ENCODE measurements around the gene TXLNB. TPM values are rescaled to one million over a fixed set of nuclear protein-coding genes. Genes with fewer than 3 reads are reported as not detected.

The TXLNB gene
- 14.6 and 16.3 TPM in 2 replicates for total RNA-seq (2014; rRNA removed; shearing (Covaris generic); ENCODE audit: low replicate concordance)

GRCh38 chr6:139291813-139292619 is at the start of gene TXLNB:
Gene TXLNB, minus strand, starts transcription at chr6:139291998. Its CDS starts 3,099 bp downstream, at chr6:139288899.
- Histone ChIP-seq H3K36me3 (ENCODE audit: insufficient read depth, low read length) (no peaks in the 10 kb centered on the region), H4K20me1 (ENCODE audit: insufficient read depth, low read depth, low read length) (no peaks in the 10 kb centered on the region), H3K79me2 (ENCODE audit: low read length) (peaks cover 6% of the 10 kb centered on the region), H3K9me2 (replicated peaks; ENCODE audit: insufficient read depth, low read length) (no peaks in the 10 kb centered on the region), H3K27ac (ENCODE audit: low read length) (peak within 1 kb of the TSS; percentile 93), H2AFZ (ENCODE audit: low read length) (peak within 1 kb of the TSS; percentile 17), H3K4me3 (ENCODE audit: low read length) (peak within 1 kb of the TSS; percentile 45), H3K9ac (ENCODE audit: low read length) (peak within 1 kb of the TSS; percentile 62), H3K9me3 (ENCODE audit: low read length) (no peaks in the 10 kb centered on the region), H3K27me3 (ENCODE audit: low read length) (no peaks in the 10 kb centered on the region), H3K4me2 (ENCODE audit: low read depth, low read length, poor library complexity, severe bottlenecking) (peak within 1 kb of the TSS; percentile 70), H3K4me1 (ENCODE audit: low read length) (peaks cover 50% of the 10 kb centered on the region)
- DNase-seq: peak; percentile 80

- H2AFZ ChIP-seq (ENCODE audit: low read length): no peak overlapping the region
- no peaks in the 10 kb centered on the region for H3K27me3 ChIP-seq (ENCODE audit: low read length)
- H3K9me2 ChIP-seq (replicated peaks; ENCODE audit: insufficient read depth, low read length): no peaks in the 10 kb centered on the region
- H3K4me1 ChIP-seq (ENCODE audit: low read length): peaks cover 51% of the 10 kb centered on the region
- no peaks in the 10 kb centered on the region for H3K9me3 ChIP-seq (ENCODE audit: low read length)
- DNase-seq: no peak
- H3K4me2 ChIP-seq (ENCODE audit: low read depth, low read length, poor library complexity, severe bottlenecking): no peak overlapping the region
- H3K79me2 ChIP-seq (ENCODE audit: low read length): no peaks in the 10 kb centered on the region
- H3K4me3 ChIP-seq (ENCODE audit: low read length): no peak overlapping the region
- H3K36me3 ChIP-seq (ENCODE audit: insufficient read depth, low read length): no peaks in the 10 kb centered on the region
- H4K20me1 ChIP-seq (ENCODE audit: insufficient read depth, low read depth, low read length): no peaks in the 10 kb centered on the region
- no peak overlapping the region for H3K27ac ChIP-seq (ENCODE audit: low read length)
- H3K9ac ChIP-seq (ENCODE audit: low read length): no peak overlapping the region
Observed at GRCh38 chr6:139341060-139341459, 49.3 kb upstream of the TXLNB start.

- Histone ChIP-seq H3K79me2 (ENCODE audit: low read length) (no peaks in the 10 kb centered on the region), H3K4me2 (ENCODE audit: low read depth, low read length, poor library complexity, severe bottlenecking) (no peak overlapping the region), H3K9me2 (replicated peaks; ENCODE audit: insufficient read depth, low read length) (no peaks in the 10 kb centered on the region), H3K27me3 (ENCODE audit: low read length) (no peaks in the 10 kb centered on the region), H3K4me1 (ENCODE audit: low read length) (peaks cover 58% of the 10 kb centered on the region), H4K20me1 (ENCODE audit: insufficient read depth, low read depth, low read length) (no peaks in the 10 kb centered on the region), H3K9ac (ENCODE audit: low read length) (no peak overlapping the region), H3K4me3 (ENCODE audit: low read length) (no peak overlapping the region), H3K9me3 (ENCODE audit: low read length) (no peaks in the 10 kb centered on the region), H3K36me3 (ENCODE audit: insufficient read depth, low read length) (no peaks in the 10 kb centered on the region), H3K27ac (ENCODE audit: low read length) (peak overlapping the region; percentile 96), H2AFZ (ENCODE audit: low read length) (no peak overlapping the region)
- no peak for DNase-seq
Observed at GRCh38 chr6:139338795-139339194, 47.0 kb upstream of the TXLNB start.

GRCh38 chr6:139337830-139338229 is 46.0 kb upstream of the TXLNB start:
- H2AFZ ChIP-seq (ENCODE audit: low read length): no peak overlapping the region

GRCh38 chr6:139337001-139337400 is 45.2 kb upstream of the TXLNB start:
- Histone ChIP-seq H3K79me2 (ENCODE audit: low read length) (no peaks in the 10 kb centered on the region; the same call in 1 of the 2 replicates), H3K9me3 (ENCODE audit: low read length) (no peaks in the 10 kb centered on the region), H4K20me1 (ENCODE audit: insufficient read depth, low read depth, low read length) (no peaks in the 10 kb centered on the region), H2AFZ (ENCODE audit: low read length) (no peak overlapping the region; the same call in 1 of the 2 replicates), H3K4me1 (ENCODE audit: low read length) (peaks cover 46% of the 10 kb centered on the region), H3K27me3 (ENCODE audit: low read length) (no peaks in the 10 kb centered on the region), H3K36me3 (ENCODE audit: insufficient read depth, low read length) (no peaks in the 10 kb centered on the region), H3K27ac (ENCODE audit: low read length) (peak overlapping the region; percentile 96), H3K4me3 (ENCODE audit: low read length) (peak overlapping the region; percentile 49), H3K9me2 (replicated peaks; ENCODE audit: insufficient read depth, low read length) (no peaks in the 10 kb centered on the region), H3K4me2 (ENCODE audit: low read depth, low read length, poor library complexity, severe bottlenecking) (peak overlapping the region; percentile 70), H3K9ac (ENCODE audit: low read length) (peak overlapping the region; percentile 64)
- DNase-seq: no peak

More at GRCh38 chr6:139337830-139338229, 46.0 kb upstream of the TXLNB start:
- peak overlapping the region; percentile 96 for H3K27ac ChIP-seq (ENCODE audit: low read length)
- peaks cover 51% of the 10 kb centered on the region for H3K4me1 ChIP-seq (ENCODE audit: low read length)
- no peaks in the 10 kb centered on the region for H3K36me3 ChIP-seq (ENCODE audit: insufficient read depth, low read length)
- no peaks in the 10 kb centered on the region for H3K9me3 ChIP-seq (ENCODE audit: low read length)
- no peak for DNase-seq
- H3K9me2 ChIP-seq (replicated peaks; ENCODE audit: insufficient read depth, low read length): no peaks in the 10 kb centered on the region
- H3K9ac ChIP-seq (ENCODE audit: low read length): no peak overlapping the region
- no peaks in the 10 kb centered on the region for H3K27me3 ChIP-seq (ENCODE audit: low read length)
- H3K4me3 ChIP-seq (ENCODE audit: low read length): no peak overlapping the region
- no peaks in the 10 kb centered on the region for H4K20me1 ChIP-seq (ENCODE audit: insufficient read depth, low read depth, low read length)
- H3K79me2 ChIP-seq (ENCODE audit: low read length): no peaks in the 10 kb centered on the region; the same call in 1 of the 2 replicates
- H3K4me2 ChIP-seq (ENCODE audit: low read depth, low read length, poor library complexity, severe bottlenecking): no peak overlapping the region

- H3K4me3 ChIP-seq (ENCODE audit: low read length): peak overlapping the region; percentile 49
- no peaks in the 10 kb centered on the region for H3K9me2 ChIP-seq (replicated peaks; ENCODE audit: insufficient read depth, low read length)
- H3K9me3 ChIP-seq (ENCODE audit: low read length): no peaks in the 10 kb centered on the region
- H3K27ac ChIP-seq (ENCODE audit: low read length): peak overlapping the region; percentile 96
- peak; percentile 93 for DNase-seq
- H4K20me1 ChIP-seq (ENCODE audit: insufficient read depth, low read depth, low read length): no peaks in the 10 kb centered on the region
- H3K4me2 ChIP-seq (ENCODE audit: low read depth, low read length, poor library complexity, severe bottlenecking): peak overlapping the region; percentile 70
- H3K79me2 ChIP-seq (ENCODE audit: low read length): no peaks in the 10 kb centered on the region; the same call in 1 of the 2 replicates
- H3K27me3 ChIP-seq (ENCODE audit: low read length): no peaks in the 10 kb centered on the region
- H3K36me3 ChIP-seq (ENCODE audit: insufficient read depth, low read length): no peaks in the 10 kb centered on the region
- H3K9ac ChIP-seq (ENCODE audit: low read length): peak overlapping the region; percentile 64
- peaks cover 46% of the 10 kb centered on the region for H3K4me1 ChIP-seq (ENCODE audit: low read length)
- no peak overlapping the region for H2AFZ ChIP-seq (ENCODE audit: low read length)
Observed at GRCh38 chr6:139336488-139336887, 44.7 kb upstream of the TXLNB start.

- peak overlapping the region; percentile 96 for H3K27ac ChIP-seq (ENCODE audit: low read length)
Observed at GRCh38 chr6:139335447-139336210, 43.8 kb upstream of the TXLNB start.

More at GRCh38 chr6:139335447-139336210, 43.8 kb upstream of the TXLNB start:
- Histone ChIP-seq H2AFZ (ENCODE audit: low read length) (no peak overlapping the region), H3K4me3 (ENCODE audit: low read length) (peak overlapping the region; percentile 49), H3K9ac (ENCODE audit: low read length) (peak overlapping the region; percentile 64), H3K27me3 (ENCODE audit: low read length) (no peaks in the 10 kb centered on the region), H3K9me2 (replicated peaks; ENCODE audit: insufficient read depth, low read length) (no peaks in the 10 kb centered on the region), H3K4me1 (ENCODE audit: low read length) (peaks cover 54% of the 10 kb centered on the region), H3K4me2 (ENCODE audit: low read depth, low read length, poor library complexity, severe bottlenecking) (peak overlapping the region; percentile 70), H3K79me2 (ENCODE audit: low read length) (no peaks in the 10 kb centered on the region; the same call in 1 of the 2 replicates), H3K9me3 (ENCODE audit: low read length) (no peaks in the 10 kb centered on the region), H4K20me1 (ENCODE audit: insufficient read depth, low read depth, low read length) (no peaks in the 10 kb centered on the region), H3K36me3 (ENCODE audit: insufficient read depth, low read length) (no peaks in the 10 kb centered on the region)
- peak; percentile 92 for DNase-seq
